WTC11 (cell line): Measurements from ENCODE around the gene PARD3B. TPM values are rescaled to one million over a fixed set of nuclear protein-coding genes. Genes with fewer than 3 reads are reported as not detected.

ENCODE experiments used
- ATAC-seq: fragments of 200-7000 bp; cut with Tn5 transposase; 2 replicates; pipeline ENCODE4 v1.10.0; 2021; ENCODE audit warnings: mild to moderate bottlenecking, moderate library complexity
- CTCF ChIA-PET: fragments of 300-600 bp; sonication (Branson Sonifier 250); formaldehyde crosslinking; loops from one replicate; lab custom pipeline; 2021; ENCODE audit warnings: antibody characterized with exemption; lab: Charles Lee
- POLR2A ChIA-PET: fragments of 350-600 bp; sonication (Branson Sonifier 250); formaldehyde crosslinking; loops from one replicate; lab custom pipeline; 2021; ENCODE audit warnings: antibody characterized with exemption; lab: Charles Lee
- DNase-seq: peaks from one replicate; pipeline ENCODE4 v3.0.0; 2021; ENCODE audit warnings: low spot score
- H3K27ac Mint-ChIP-seq: 2 replicates; pipeline ENCODE4 v1.8.0; 2021; ENCODE audit warnings: mixed read lengths
- H3K27me3 Mint-ChIP-seq: 2 replicates; pipeline ENCODE4 v1.8.0; 2021; ENCODE audit warnings: low read depth, mild to moderate bottlenecking, moderate library complexity, mixed read lengths
- H3K36me3 Mint-ChIP-seq: 2 replicates; pipeline ENCODE4 v1.8.0; 2021; ENCODE audit warnings: mixed read lengths
- H3K4me1 Mint-ChIP-seq: 2 replicates; pipeline ENCODE4 v1.8.0; 2022; ENCODE audit warnings: mixed read lengths
- H3K4me3 Mint-ChIP-seq: 2 replicates; pipeline ENCODE4 v1.8.0; 2021; ENCODE audit warnings: mild to moderate bottlenecking, moderate library complexity, mixed read lengths
- H3K9me3 Mint-ChIP-seq: 2 replicates; pipeline ENCODE4 v1.8.0; 2021; ENCODE audit warnings: mixed read lengths
- ATF3 ChIP-seq: sonication (generic); formaldehyde crosslinking; conservative IDR thresholded peaks from 2 replicates; pipeline ENCODE4 v1.8.1; 2022; ENCODE audit warnings: mild to moderate bottlenecking, missing genetic modification reagents
- CBFB ChIP-seq: sonication (generic); formaldehyde crosslinking; IDR thresholded peaks from 2 replicates; pipeline ENCODE4 v1.8.1; 2022; ENCODE audit warnings: mild to moderate bottlenecking, low read depth, missing genetic modification reagents
- CTCF ChIP-seq: fragments of 200-600 bp; IDR thresholded peaks from 2 replicates; pipeline ENCODE4 v1.8.0; 2022; ENCODE audit warnings: antibody characterized with exemption
- ERG ChIP-seq: fragments of 250-450 bp; sonication (Bioruptor Pico); IDR thresholded peaks from 2 replicates; pipeline ENCODE4 v1.8.0; 2021; ENCODE audit warnings: mild to moderate bottlenecking
- HMGXB4 ChIP-seq: sonication (generic); formaldehyde crosslinking; IDR thresholded peaks from 2 replicates; pipeline ENCODE4 v1.8.1; 2023; ENCODE audit warnings: mild to moderate bottlenecking, moderate library complexity, missing genetic modification reagents
- MAX ChIP-seq: sonication (generic); formaldehyde crosslinking; IDR thresholded peaks from 2 replicates; pipeline ENCODE4 v1.8.0; 2022; ENCODE audit warnings: mild to moderate bottlenecking, missing genetic modification reagents
- MLX ChIP-seq: sonication (generic); formaldehyde crosslinking; IDR thresholded peaks from 2 replicates; pipeline ENCODE4 v1.8.1; 2023; ENCODE audit warnings: mild to moderate bottlenecking, missing genetic modification reagents, moderate library complexity
- NFE2L1 ChIP-seq: sonication (generic); formaldehyde crosslinking; IDR thresholded peaks from 2 replicates; pipeline ENCODE4 v1.8.1; 2023; ENCODE audit warnings: missing genetic modification reagents
- PRDM15 ChIP-seq: sonication (generic); formaldehyde crosslinking; IDR thresholded peaks from 2 replicates; pipeline ENCODE4 v1.8.0; 2022; ENCODE audit warnings: missing genetic modification reagents
- PREB ChIP-seq: sonication (generic); formaldehyde crosslinking; IDR thresholded peaks from 2 replicates; pipeline ENCODE4 v1.8.1; 2022; ENCODE audit warnings: mild to moderate bottlenecking, missing genetic modification reagents, moderate library complexity, borderline replicate concordance
- TEAD4 ChIP-seq: sonication (generic); formaldehyde crosslinking; IDR thresholded peaks from 2 replicates; pipeline ENCODE4 v1.8.0; 2022; ENCODE audit warnings: mild to moderate bottlenecking, missing genetic modification reagents
- ZNF281 ChIP-seq: sonication (generic); formaldehyde crosslinking; IDR thresholded peaks from 2 replicates; pipeline ENCODE4 v1.8.0; 2023; ENCODE audit warnings: mild to moderate bottlenecking, missing genetic modification reagents
- total RNA-seq: library from RNA; stranded (reverse); gene quantifications from 3 replicates; pipeline ENCODE4 v1.2.3, GENCODE V29; 2021

PARD3B gene
- total RNA-seq, 1 experiment from 2014 or later: 5.6 TPM

GRCh38 chr2:204737296-204737695 is 192.0 kb downstream of the PARD3B start:
- H3K36me3 Mint-ChIP-seq: no peaks in the 10 kb centered on the region
- peaks cover 19% of the 10 kb centered on the region for H3K9me3 Mint-ChIP-seq
- DNase-seq: no peak
- TF ChIP-seq ATF3: no peak
- TF ChIP-seq, all 79 proteins: peak for 0
- Mint-ChIP-seq H3K4me3 (no peak overlapping the region), H3K27me3 (no peaks in the 10 kb centered on the region), H3K27ac (no peak overlapping the region), H3K4me1 (0 out of 2 replicates have a peak, but pooled peaks cover 3% of the 10 kb centered on the region)
- no peak for ATAC-seq
- POLR2A ChIA-PET: no interaction called here
- CTCF ChIA-PET: no interaction called here

GRCh38 chr2:204738721-204739120 is 193.4 kb downstream of the PARD3B start:
- ATAC-seq (no peak), DNase-seq (no peak)
- Mint-ChIP-seq H3K4me1 (0 out of 2 replicates have a peak, but pooled peaks cover 3% of the 10 kb centered on the region), H3K27ac (no peak overlapping the region), H3K4me3 (no peak overlapping the region), H3K9me3 (peaks cover 19% of the 10 kb centered on the region), H3K27me3 (no peaks in the 10 kb centered on the region), H3K36me3 (no peaks in the 10 kb centered on the region)
- TF ChIP-seq TEAD4 (CRISPR knock-in tag) (no peak), MLX (CRISPR knock-in tag) (no peak), PRDM15 (no peak), PREB (no peak), CBFB (CRISPR knock-in tag) (no peak), ZNF281 (CRISPR knock-in tag) (no peak), MAX (CRISPR knock-in tag) (no peak), ERG (CRISPR knock-in tag) (no peak), CTCF (no peak), NFE2L1 (CRISPR knock-in tag) (no peak), HMGXB4 (CRISPR knock-in tag) (no peak), ATF3 (no peak)
- ChIA-PET CTCF (no interaction called here), POLR2A (no interaction called here)
